Fibroblast of mammary gland (primary cell): ENCODE results near the gene RAB27B.

Experiments used
- DNase-seq: peaks from one replicate; pipeline ENCODE4 v3.0.0-alpha.2; 2010; ENCODE audit warnings: low read depth
- H3K4me3 ChIP-seq: 2 replicates; pipeline ENCODE4 v1.5.1; 2011; ENCODE audit warnings: low read depth, mild to moderate bottlenecking, low read length, moderate library complexity; ENCODE audit not compliant: control insufficient read depth
- CTCF ChIP-seq: conservative IDR thresholded peaks from 2 replicates; pipeline ENCODE4 v1.5.1; 2011; ENCODE audit warnings: low read depth, low read length, inconsistent platforms; ENCODE audit not compliant: control insufficient read depth, insufficient read depth

RAB27B gene

DNA sequence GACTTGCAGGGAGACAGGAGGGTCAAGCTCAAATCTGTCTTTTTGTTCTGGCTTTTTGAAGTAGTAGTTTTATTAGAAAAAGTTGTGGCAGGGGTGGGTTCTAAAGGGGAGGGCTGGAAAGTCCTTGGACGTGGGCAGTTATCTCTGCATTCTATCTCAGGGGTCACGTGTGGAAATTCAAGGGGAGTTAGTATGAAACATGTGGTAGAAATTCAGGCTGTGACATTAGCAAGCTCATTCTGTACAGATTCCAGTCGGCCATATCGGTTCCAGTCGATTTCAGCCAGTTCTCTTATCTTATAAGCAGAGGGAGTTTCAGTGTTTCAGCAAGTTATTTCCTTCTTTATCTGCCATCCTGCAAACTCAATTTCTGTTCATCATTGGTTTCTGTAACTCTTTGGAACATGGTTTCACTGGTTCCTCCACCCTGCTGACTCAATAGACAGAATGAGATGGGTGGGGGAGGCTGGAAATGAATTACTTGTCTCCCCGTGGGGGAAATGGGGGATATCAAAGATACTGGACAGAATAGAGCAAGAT, 53.0 kb downstream of the RAB27B start:
- H3K4me3 ChIP-seq: no peak overlapping the region
- no peak for DNase-seq
- no peak for TF ChIP-seq CTCF

DNA sequence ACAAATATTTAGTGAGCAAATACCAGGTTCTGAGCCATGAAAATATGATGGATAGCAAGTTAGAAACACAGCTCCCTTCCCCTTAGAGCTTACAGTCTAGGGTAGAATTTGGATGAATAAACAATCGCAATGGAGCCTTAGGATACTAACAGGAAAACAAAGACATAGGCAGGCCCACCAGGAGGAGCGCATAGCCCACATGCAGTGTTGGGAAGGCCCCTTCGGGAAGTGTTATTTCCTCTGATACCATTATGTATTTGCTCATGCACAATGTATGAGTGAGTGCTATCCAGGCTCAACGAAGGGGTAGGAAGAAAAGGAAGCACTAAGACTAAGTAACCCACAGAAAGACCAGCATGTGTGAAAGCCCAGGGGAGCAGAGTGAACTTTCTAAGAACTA, 54.0 kb downstream of the RAB27B start:
- H3K4me3 ChIP-seq: no peak overlapping the region
- DNase-seq: no peak
- TF ChIP-seq CTCF: no peak

- no peak for DNase-seq
- no peak for TF ChIP-seq CTCF
- no peak overlapping the region for H3K4me3 ChIP-seq
Measured at GRCh38 chr18:54883816-54884604, 55.7 kb downstream of the RAB27B start.

- no peak overlapping the region for H3K4me3 ChIP-seq
- no peak for TF ChIP-seq CTCF
- no peak for DNase-seq
Measured at GRCh38 chr18:54888378-54888777, 60.1 kb downstream of the RAB27B start.

DNA sequence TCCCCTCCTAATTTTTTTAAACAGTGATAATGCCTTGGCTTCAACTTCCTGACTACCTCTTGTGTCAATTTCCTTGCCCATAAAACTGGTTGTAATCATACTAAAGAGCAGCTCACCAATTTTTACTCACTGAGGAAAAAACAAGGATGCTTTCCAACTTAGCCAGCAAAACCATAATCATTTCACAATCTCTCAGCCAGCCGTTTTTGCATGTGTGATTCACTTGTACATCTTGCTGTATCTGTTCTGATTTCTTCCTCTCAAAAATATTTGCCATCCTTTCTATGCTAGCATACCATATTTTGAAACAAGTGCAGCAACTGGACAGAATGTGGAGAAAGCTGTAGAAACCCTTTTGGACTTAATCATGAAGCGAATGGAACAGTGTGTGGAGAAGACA, 60.7 kb downstream of the RAB27B start:
- H3K4me3 ChIP-seq: no peak overlapping the region
- no peak for TF ChIP-seq CTCF
- DNase-seq: peak; percentile 77

- no peak overlapping the region for H3K4me3 ChIP-seq
- TF ChIP-seq CTCF: no peak
- DNase-seq: no peak
Measured at GRCh38 chr18:54899500-54899899, 71.2 kb downstream of the RAB27B start.
